Ishikawa (cell line): ENCODE data around the gene ZBTB16.

Source experiments
- CEBPB ChIP-seq: IDR thresholded peaks from 2 replicates; pipeline ENCODE4 v1.6.1; 2012
- TAF1 ChIP-seq: IDR thresholded peaks from 2 replicates; pipeline ENCODE4 v1.6.1; 2012; ENCODE audit warnings: low read depth, mild to moderate bottlenecking

GRCh38 chr11:114031967-114032320 is 27.6 kb upstream of the ZBTB16 start:
- no peak for TF ChIP-seq TAF1
- no peak for TF ChIP-seq CEBPB
